Occipital lobe (tissue), 2 donors: ENCODE measurements around the gene PPAT. TPM values are rescaled to one million over a fixed set of nuclear protein-coding genes. Genes with fewer than 3 reads are reported as not detected.
"Not testable (repeated sequence)": the region's sequence is repeated elsewhere in the genome, so short reads cannot be mapped to it uniquely, and the experiment has no call there.

Experiments used
- DNase-seq: peaks from one replicate; lab custom pipeline; 2025; lab: John Stamatoyannopoulos, UW
- total RNA-seq: library from RNA; depleted of rRNA; stranded (reverse); fragments of >200 nt; gene quantifications from one replicate; pipeline ENCODE4 v1.2.3, GENCODE V29; 2014

Gene PPAT
- total RNA-seq, 1 donor from 2014 or later: 34.9 TPM

GRCh38 chr4:56386091-56386490 lies 49.3 kb downstream of the PPAT start:
- DNase-seq: no peak

- DNase-seq: no peak
Measured at GRCh38 chr4:56375458-56375857, 60.0 kb downstream of the PPAT start.

DNA sequence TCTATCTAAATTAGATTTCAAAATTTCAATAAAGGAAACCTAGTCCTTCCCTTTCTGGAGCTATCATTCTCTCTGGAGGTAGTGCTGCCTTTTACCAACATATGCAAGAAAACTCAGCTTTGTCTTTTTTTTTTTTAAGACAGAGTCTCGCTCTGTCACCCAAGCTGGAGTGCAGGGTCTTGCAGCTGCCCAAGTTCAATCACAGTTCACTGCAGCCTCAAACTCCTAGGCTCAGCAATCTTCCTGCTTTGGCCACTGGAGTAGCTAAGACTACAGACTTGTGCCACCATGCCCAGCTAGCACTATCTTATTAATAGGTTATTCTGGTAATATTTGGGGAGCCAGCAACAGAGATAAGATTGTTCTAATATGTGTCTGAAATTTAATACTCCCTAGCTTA lies 60.5 kb downstream of the PPAT start:
- DNase-seq: no peak

DNA sequence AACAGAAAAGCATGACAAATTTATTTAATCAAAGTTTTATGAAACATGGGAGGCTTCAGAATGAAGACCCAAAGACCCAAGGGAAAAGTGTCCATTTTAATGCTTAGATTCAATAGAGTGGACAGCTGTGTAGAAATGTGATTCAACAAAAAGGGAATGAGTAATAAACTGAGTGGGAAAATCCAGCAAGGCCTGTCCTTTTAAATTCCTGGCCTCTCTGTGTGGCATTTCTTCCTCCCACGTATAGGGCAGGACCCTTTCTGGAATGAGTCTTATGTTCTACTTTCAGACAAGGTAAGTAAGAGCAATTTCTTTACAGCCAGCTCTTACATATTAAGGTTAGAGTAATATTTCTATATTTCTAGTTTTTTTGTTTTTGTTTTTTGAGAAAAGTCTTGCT lies 62.6 kb downstream of the PPAT start:
- DNase-seq: no peak

GRCh38 chr4:56371426-56372220 lies 63.8 kb downstream of the PPAT start:
- no peak for DNase-seq

GRCh38 chr4:56370377-56370776 lies 65.0 kb downstream of the PPAT start:
- DNase-seq: no peak

- not testable (repeated sequence) for DNase-seq
Measured at GRCh38 chr4:56362981-56363380, 72.4 kb downstream of the PPAT start.

DNA sequence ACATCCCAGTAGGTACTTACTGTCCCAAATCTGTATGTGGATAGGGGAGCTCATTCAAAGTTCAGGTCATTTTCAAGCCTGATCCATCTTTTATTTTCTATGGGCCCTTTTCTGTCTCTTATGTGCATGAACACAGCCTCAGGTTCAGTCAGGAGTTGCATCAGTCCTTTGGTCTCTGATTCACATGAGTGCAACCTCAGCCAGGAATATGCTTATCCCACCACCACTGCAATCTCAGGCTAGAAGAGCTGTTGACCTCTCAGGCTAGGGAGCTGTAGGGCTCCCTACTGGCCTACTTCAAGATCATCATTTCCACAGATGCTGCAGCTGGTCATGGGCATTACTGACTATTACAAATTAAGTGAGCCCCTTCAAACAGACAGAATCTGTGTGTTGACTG lies 75.3 kb downstream of the PPAT start:
- DNase-seq: no peak

GRCh38 chr4:56356650-56357049 lies 78.8 kb downstream of the PPAT start:
- no peak for DNase-seq

DNA sequence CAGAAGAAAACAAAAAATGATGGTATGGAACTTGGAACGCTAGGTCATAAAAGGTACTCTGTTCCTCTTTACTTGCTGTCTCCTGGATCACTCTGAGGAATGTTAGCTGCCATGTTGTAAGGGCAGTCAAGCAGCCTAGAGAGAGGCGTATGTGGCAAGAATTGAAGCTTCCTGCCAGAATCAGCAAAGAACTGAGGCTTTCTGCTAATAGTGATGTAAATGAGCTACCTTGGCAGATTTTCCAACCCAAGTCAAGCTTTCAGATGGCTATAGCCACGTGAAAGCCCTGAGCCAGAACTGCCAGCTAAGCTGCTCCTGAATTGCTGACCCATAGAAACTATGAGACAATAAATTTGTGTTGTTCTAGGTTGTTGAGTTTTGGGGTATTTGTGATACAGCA lies 86.8 kb downstream of the PPAT start:
- DNase-seq: no peak

DNA sequence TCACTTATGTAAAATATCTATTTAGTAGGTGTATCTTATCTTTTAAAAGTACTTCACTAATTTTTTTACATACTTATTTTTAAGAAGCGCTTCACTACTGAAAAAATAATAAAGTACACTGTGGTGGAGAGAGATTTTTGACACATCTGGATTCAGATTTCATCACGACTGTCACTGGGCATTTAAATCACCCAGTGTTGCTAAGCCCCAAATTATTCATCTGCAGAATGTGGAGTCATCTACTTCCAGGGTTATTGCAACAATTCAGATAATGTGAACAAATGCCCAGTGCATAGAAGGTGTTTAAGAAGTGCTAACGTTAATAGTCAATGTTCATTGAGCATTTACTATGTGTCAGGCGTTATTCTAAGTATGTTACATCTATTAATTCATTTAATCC lies 90.0 kb downstream of the PPAT start:
- DNase-seq: no peak

Other genes with a start within 250 kb of the PPAT start
- gene AASDH, start 48.1 kb downstream of the PPAT start, total RNA-seq: 41.8 TPM
- gene PAICS, start 645 bp upstream of the PPAT start, total RNA-seq: 14.0 TPM
- gene SRP72, start 32.0 kb upstream of the PPAT start, total RNA-seq: 66.9 TPM
- gene ARL9, start 70.2 kb upstream of the PPAT start, total RNA-seq: 3.4 TPM
- gene HOPX, start 245.7 kb upstream of the PPAT start, total RNA-seq: 79.2 TPM